HG03460 (cell line): ENCODE data around the gene ADAM8.

Experiments
- ATAC-seq: cut with Tn5 transposase; IDR thresholded peaks from one replicate; pipeline ENCODE4 v1.9.1; 2021; ENCODE audit not compliant: unreplicated experiment

Gene ADAM8

DNA sequence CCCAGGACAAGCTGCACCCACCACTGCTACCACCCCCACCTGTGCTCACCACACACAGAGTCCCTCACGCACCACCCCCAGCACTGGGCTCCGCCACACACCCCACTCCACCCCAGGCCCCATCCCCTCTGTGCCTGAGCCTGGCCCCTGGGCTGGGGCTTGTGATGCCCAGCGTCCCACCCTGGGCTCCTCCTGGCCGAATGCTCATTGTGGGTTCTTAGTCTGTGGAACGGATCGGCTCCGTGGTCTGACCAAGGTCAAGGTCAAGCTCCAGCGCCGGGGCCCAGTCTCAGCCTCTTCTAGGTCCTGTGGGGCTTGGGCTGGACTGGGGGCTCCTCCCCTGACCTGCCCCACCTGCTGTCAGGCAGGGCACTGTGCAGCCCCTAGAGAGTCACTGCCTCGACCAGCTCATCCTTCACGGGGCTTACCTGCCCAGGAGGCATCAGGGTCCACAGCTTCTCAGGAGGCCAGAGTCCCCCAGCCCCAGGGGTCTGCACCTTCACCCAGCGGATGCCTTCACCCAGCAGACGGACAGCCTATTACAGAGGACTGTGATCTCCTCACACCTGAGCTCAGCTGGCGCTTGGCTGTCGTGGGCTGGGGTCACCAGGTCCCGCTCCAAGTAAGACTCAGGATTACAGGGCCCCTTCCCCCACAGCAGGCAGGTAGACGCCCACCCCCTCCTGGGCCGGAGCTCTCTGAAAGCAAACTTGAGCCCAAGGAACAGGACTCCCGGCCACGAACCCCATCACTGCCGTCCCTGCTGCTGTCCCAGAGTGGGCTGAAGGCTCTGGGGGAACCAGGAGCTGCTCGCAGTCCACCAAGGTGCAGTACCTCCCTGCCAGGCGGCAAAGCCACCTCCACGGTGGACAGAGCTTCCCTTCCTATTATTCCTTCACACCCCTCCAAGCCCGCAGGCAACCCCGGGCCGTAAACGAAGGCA is 61.9 kb downstream of the ADAM8 start:
- no peak for ATAC-seq

DNA sequence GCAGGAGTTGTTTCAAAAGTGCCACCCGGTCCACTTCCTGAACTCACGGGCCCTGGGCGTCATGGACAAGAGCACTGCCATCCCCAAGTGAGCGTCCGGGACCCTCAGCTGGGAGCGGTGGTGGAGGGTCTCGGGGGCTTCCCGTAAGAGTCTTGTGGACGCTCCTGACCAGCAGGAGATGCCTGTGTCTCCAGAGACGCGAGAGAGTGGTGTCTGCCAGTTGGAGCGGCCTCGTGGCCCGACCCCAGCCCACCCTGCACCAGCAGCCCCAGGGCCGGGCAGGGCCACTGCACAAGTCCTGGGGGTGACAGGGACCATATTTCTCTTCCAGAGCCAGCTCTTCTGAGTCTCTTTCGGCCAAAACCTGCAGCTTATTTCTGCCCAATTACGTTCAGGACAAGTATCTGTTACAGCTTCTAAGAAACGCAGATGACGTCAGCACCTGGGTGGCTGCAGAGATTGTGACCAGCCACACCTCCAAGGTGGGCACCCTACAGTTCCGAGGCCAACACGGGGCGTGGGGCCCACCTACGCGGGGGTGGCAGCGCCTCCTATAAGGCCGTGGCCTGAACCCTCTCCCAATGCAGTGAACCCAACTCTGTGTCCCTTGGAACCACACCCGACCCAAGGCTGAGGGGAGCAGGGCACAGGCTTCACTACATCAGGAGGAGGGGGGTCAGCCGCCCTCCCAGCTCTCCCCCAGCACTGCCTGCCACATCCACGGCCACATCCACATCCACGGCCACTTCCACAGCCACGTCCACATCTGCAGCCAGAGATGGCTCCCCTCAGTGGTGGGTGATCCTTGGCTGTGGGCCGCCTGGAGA is 62.8 kb downstream of the ADAM8 start:
- no peak for ATAC-seq

DNA sequence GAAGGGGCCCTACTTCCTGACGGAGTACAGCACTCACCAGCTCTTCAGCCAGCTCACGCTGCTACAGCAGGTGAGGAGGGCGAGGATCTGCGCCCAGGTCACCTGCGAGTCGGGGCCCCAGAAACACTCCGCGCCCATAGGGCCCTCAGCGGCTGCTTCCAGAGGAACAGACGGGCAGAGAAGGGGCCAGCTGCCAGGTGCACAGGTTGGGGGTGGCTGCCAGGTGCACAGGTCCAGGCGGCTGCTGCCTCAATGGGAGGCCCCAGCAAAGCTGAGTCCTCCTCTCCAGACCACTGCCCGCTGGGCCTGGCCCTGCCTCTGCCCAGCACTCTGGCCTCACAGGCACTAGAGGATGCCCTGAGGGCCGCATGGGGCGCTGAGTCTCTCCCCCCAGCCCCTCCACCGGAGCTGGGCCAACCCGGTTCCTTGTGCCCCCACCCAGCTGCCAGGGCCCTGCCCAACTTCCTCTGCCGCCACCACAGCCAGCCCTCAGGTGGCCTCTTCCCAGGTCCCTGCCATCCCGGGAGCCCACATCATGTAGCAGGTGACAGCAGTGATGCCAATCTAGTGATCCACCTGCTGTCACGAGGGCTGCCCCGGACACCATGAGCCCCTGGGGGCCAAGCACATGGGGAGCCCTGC is 63.7 kb downstream of the ADAM8 start:
- ATAC-seq: no peak
